ENCODE data around the gene VTN. TPM values are rescaled to one million over a fixed set of nuclear protein-coding genes. Genes with fewer than 3 reads are reported as not detected.

Gene VTN, protein sequence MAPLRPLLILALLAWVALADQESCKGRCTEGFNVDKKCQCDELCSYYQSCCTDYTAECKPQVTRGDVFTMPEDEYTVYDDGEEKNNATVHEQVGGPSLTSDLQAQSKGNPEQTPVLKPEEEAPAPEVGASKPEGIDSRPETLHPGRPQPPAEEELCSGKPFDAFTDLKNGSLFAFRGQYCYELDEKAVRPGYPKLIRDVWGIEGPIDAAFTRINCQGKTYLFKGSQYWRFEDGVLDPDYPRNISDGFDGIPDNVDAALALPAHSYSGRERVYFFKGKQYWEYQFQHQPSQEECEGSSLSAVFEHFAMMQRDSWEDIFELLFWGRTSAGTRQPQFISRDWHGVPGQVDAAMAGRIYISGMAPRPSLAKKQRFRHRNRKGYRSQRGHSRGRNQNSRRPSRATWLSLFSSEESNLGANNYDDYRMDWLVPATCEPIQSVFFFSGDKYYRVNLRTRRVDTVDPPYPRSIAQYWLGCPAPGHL
- total RNA-seq = 0.07 TPM in 1 of 2 replicates, not detected in the other

DNA sequence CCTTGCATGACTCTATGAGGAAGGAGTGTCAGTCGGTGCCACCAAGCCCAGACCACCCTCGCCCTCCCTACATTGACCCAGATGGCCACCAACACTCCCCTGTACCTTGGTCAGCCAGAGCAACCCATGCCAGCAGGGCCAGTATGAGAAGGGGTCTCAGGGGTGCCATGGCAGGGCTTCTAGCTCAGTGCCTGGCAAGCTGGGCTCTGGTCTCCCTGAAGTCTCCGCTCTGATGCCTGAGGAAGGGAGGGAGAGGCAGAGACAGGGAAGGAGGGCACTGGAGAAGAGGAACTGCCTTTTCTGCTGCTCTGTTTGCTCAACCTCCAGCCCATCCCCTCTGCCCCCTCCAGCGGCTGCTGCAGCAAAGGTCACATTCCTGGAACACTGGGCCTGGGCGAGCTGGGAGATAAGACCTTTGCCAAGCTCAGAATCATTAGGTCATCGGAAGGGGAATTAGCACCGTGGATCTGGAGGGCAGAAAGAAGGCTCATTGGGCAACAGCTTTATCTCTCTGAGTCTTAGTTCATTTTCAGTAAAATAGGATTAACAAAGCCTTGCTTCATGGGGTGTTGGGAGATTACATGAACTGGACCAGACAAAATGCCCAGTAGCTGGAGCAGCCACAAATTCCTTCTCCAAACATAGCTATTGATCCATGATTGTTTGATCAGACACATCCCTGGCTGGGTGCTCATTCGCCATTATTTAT is at the start of gene VTN:
Gene VTN, minus strand, starts transcription at position 273 of the 709 bp plus-strand sequence. Its CDS starts 104 bp downstream, at position 169.

DNA sequence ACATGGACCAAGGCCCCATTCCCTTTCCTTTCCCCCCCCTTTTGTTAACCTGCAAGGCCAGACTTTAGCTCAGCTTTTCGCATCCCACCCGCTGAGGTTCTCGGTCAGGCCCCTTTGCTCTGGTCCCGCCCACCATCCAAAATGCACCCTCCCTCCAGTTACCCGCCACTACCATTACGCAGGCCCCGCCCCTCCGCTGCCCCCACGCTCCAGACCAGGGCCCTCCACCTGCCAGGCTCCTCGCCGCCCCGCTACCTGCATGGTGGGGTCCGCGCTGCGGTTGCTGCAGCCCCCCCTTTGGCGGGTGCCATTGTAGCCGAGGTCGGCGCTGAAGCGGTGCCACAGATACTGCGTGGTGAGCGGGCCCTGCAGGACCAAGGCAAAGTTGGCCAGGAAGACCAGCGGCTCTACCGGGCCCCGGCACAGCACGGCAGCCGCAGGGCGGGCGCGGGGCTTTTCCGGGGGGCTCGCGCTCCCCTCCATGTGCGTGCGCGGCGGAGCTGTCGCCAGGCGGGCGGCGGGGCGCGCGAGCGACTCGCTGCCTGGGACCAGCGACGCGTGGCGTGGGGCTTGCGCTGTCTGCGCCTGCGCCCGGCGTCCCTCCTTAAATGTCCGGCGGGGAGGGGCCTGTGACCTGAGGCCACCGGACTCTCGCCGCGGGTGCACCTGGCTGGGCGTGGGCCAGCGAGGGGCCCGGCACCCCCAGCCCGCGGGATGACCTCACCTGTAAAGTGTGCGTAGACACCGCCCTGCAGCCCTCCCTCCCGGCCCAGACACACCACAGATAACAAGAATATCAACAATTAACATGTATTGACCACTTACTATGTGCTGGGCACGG is 35.7 kb upstream of the VTN start, which contains the start of gene SLC46A1:
Gene SLC46A1, minus strand, starts transcription at position 581 of the 841 bp plus-strand sequence. Its CDS starts 98 bp downstream, at position 483.

DNA sequence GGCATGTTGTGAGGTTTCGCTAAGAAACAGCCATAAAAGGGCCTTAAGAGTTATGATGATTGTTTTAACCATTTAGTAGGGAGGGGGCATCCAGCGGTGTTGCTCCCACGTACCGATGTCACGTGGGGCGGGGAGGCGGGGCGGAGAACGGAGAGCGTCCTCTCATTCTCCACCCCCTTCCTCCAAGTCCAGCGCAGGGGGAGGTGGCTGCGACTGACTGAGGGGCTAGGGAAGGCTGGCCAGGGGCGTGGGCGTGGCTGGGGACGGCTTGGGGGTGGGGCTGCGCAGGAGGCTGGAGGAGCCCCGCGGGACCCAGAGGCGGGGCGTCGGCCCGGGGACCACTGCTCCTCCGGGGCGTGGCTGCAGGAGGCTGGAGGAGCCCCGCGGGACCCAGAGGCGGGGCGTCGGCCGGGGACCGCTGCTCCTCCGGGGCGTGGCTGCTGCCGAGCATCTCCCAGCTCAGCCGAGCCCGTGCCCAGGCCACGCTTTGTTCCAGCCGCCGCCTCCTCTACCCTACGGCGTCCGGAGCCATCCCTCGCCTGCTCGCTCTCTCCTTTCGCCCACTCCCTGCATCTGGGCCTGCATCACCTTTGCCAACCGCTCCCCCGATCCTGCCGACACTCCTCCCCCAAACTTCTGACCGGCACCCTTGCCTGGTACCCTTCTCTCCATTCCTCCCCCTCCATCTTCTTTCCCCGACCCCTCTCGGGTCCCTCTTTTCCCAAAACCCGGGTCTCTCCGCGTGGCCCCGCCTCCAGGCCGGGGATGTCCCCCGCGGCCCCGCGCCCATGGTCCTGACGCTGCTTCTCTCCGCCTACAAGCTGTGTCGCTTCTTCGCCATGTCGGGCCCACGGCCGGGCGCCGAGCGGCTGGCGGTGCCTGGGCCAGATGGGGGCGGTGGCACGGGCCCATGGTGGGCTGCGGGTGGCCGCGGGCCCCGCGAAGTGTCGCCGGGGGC is 1.4 kb upstream of the VTN start, which contains the start of gene SARM1:
Gene SARM1, plus strand, starts transcription at position 450 of the 958 bp plus-strand sequence. Its CDS starts 339 bp downstream, at position 789.

DNA sequence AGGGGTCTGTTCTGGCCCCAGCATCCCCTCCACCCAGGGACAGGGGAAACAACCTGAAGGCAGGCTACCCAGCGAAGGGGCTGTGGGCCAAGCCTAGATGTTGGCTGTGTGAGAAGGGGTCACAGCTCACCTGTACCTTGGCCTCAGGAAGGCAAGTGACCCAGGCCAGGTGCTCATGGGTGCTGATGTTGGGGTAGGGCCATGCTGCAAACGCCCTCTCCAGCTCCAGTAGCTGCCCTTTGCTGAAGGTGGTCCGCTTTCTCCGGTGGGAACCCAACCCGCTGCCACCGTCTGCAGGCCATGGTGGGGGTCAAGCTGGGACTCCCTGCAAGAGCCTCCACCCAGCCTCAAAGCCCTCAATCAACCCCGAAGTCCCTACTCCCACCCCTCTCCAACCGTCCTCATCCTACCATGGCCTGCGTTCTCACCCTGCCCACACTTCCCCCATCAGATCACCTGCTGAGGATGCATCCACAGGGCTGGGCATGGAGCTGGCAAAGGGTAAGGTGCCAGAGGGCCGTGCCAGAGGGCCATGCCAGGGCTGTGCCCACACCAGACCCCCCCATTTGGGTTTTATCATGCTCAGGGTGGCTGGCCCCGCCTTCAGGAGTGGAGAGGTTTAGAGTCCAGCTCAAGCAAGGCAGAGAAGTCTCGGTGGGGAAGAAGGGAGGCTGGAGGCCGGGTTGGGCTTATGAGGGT is 5.3 kb downstream of the VTN start, which contains the start of gene SEBOX:
Gene SEBOX, minus strand, starts transcription at position 535 of the 699 bp plus-strand sequence. Its CDS starts 48 bp downstream, at position 487.

DNA sequence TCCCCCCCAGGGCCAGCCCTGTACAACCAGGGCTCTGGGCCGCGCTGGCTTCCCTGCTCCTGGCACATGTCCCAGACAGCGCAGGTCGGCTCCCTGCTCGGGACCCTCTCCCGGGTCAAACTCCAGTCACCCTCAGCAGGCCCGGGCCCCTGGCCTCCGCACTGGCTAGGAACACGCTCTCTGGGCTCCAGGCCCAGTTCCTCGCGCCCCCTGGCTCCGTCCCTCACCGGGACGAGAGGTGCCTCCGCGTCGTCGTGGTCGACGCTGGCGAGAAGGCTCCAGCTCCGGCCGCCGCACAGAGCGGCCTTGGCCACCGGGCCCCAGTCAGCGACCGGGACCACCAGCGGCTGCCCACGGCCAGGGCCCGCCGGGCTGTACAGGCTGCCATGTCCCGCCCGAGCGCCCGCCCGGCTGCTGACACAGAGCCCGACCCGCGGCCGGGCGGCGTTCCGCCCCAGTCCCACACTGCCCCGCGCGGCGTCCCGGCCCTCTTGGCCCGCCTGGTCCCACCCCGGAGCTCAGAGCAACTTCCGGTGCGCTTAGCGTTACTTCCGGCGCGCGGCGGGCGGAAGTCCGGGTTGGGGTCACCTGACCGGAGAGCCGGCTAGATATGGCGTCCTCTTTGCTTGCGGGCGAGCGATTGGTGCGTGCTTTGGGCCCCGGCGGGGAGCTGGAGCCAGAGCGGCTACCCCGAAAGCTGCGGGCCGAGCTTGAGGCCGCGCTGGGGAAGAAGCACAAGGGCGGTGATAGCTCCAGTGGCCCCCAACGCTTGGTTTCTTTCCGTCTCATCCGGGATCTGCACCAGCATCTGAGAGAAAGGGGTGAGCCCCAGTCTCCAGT is 12.8 kb downstream of the VTN start, which contains the start of gene POLDIP2:
Gene POLDIP2, minus strand, starts transcription at position 467 of the 840 bp plus-strand sequence. Its CDS starts 79 bp downstream, at position 388.

DNA sequence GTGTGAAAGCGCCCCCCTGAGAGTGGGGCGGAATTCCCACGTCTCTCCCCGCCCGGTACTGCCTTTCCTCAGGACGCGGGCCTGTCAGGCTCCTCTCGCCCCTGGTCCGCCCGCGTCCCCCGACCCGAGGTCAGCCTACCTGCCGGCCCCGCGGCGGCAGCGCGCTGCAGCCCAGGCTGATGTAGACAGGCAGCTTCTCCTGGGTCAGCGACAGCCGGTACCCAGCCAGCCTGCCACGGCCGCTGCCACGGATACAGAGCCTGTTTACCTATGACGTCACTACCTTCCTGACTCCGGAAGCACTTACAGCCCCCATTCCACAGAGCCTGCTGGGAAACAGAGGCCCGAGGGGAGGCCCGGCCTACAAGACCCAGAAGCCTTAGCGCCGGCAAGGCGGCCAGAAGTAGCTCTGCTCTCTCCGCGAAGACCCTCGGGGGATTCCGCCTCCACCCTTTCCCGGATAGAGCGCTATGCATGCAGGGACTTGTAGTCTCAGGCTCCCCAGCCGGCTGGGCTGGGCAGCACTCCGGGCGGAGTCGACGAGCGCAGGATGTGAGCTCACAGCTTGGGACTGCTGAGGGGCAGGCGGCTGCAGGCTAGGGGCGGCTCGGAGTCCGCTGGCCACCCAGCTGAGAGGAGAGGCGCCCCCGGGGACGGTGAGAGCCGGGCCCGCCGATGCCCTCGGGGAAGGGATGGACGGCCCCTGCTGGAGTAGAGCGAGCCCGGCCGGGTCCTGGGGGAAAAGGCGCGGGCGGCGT is 34.7 kb downstream of the VTN start, which contains the start of the genes IFT20 and TNFAIP1:
Gene IFT20, minus strand, starts transcription at position 272 of the 758 bp plus-strand sequence. CDS start 3,487 bp downstream, outside the sequence.
Gene TNFAIP1, plus strand, starts transcription at position 561 of the 758 bp plus-strand sequence. CDS start 3,761 bp downstream, outside the sequence.

DNA sequence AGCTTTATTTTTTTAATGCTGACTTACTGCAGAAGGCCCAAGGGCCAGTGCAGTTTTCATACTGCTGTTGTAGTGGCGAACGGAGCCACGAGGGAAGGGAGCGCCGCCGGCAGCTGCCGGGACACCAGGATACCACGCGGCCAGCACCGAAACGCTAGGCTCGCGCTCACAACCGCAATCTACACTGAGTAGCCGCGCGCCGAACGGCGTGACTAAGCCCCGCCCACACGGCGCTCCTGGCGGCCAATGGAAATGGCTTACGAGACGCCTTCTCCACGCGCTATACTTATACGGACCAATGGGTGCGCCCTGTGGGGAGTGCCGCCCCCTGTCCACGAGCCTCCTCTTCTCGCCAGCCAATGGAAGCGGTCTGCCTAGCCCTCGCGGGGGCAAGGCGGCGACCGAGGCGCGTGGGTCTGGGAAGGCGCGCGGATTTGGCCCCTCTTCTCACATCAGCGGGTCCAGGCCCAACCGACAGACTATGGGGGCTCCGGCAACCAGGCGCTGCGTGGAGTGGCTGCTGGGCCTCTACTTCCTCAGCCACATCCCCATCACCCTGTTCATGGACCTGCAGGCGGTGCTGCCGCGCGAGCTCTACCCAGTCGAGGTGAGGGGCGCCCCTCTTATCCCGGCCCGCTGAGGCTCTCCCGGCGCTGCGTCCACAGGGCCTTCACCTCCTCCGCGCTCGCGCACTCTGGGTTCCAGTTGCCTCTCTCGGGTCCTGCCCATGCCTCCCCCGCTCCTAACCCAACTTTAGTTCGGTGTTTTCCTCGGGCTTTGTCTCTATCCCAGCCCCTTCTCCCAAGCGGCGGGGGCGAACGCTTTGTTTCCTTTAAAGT is 51.1 kb downstream of the VTN start, which contains the start of gene TMEM97:
Gene TMEM97, plus strand, starts transcription at position 442 of the 839 bp plus-strand sequence. Its CDS starts 40 bp downstream, at position 482.

Other genes with a start within 250 kb of the VTN start
- 18.5 and 21.3 TPM in 2 replicates for gene TMEM97, start 51.1 kb downstream of the VTN start, total RNA-seq
- gene IFT20, start 34.8 kb downstream of the VTN start, total RNA-seq = 32.2 and 38.3 TPM in 2 replicates
- gene TNFAIP1, start 34.5 kb downstream of the VTN start, total RNA-seq = 83.7 and 86.3 TPM in 2 replicates
- gene POLDIP2, start 12.8 kb downstream of the VTN start, total RNA-seq = 98.7 and 116 TPM in 2 replicates
- gene SEBOX, start 5.1 kb downstream of the VTN start, total RNA-seq = not detected in 2 replicates
- 4.5 and 5.5 TPM in 2 replicates for gene SARM1, start 1.4 kb upstream of the VTN start, total RNA-seq
- gene SLC46A1, start 35.9 kb upstream of the VTN start, total RNA-seq = 4.1 and 4.2 TPM in 2 replicates
- gene SLC13A2, start 103.3 kb upstream of the VTN start, total RNA-seq = not detected in 2 replicates
- gene FOXN1, start 136.0 kb upstream of the VTN start, total RNA-seq = not detected in 2 replicates
- 29.5 and 30.2 TPM in 2 replicates for gene UNC119, start 182.3 kb upstream of the VTN start, total RNA-seq
- 55.2 and 64.4 TPM in 2 replicates for gene PIGS, start 201.2 kb upstream of the VTN start, total RNA-seq
- gene ALDOC, start 206.6 kb upstream of the VTN start, total RNA-seq = 9.1 and 12.3 TPM in 2 replicates
- gene SPAG5, start 228.7 kb upstream of the VTN start, total RNA-seq = 49.6 and 54.7 TPM in 2 replicates
- 1.5 and 2.5 TPM in 2 replicates for gene RSKR, start 243.9 kb upstream of the VTN start, total RNA-seq

All from mammary microvascular endothelial cell (primary cell).